ENCODE measurements around the gene ACBD3.
A peak's percentile ranks its signal among the peaks of the same experiment; 100 is the strongest.

The ACBD3 gene

GRCh38 chr1:226186124-226187018 lies at the start of gene ACBD3:
Gene ACBD3 (minus strand): TSS chr1:226186741. CDS start chr1:226186675, 66 bp downstream.
- Histone ChIP-seq H3K27ac (ENCODE audit: low read length) (peak within 1 kb of the TSS; percentile 27), H3K9ac (ENCODE audit: low read depth, low read length) (peak within 1 kb of the TSS; percentile 93)

DNA sequence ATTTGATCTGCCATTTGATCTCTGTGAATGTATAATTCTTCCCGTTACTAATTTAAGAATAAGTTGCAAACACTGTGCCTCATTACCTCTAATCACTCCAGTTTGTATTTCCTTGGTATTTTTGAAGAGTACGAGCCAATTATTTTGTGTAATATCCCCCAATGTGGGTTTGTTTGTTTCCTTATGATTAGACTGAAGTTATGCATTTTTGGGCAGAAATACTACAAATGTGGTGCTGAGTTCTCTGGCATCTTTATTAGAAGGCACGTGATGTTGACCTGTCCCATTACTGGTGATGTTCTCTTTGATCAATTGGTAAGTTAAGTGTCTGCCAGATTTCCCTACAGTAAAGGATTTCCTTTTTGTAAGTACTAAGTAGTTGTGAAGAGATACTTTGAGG lies 47.3 kb upstream of the ACBD3 start:
- Histone ChIP-seq H3K27me3 (ENCODE audit: insufficient read depth, low read length) (no peaks in the 10 kb centered on the region), H3K9me3 (ENCODE audit: insufficient read depth, low read depth, low read length) (no peaks in the 10 kb centered on the region), H3K4me1 (ENCODE audit: insufficient read depth, low read length) (no peaks in the 10 kb centered on the region), H3K4me3 (ENCODE audit: low read length) (no peak overlapping the region), H3K9ac (ENCODE audit: low read depth, low read length) (no peak overlapping the region), H3K36me3 (ENCODE audit: insufficient read depth, low read depth, low read length) (peaks cover 56% of the 10 kb centered on the region), H3K27ac (ENCODE audit: low read length) (no peak overlapping the region)

More at GRCh38 chr1:226186124-226187018, at the start of gene ACBD3:
- Histone ChIP-seq H3K27me3 (ENCODE audit: insufficient read depth, low read length) (no peaks in the 10 kb centered on the region), H3K4me1 (ENCODE audit: insufficient read depth, low read length) (peaks cover 6% of the 10 kb centered on the region; the same call in 1 of the 2 replicates), H3K9me3 (ENCODE audit: insufficient read depth, low read depth, low read length) (no peaks in the 10 kb centered on the region), H3K4me3 (ENCODE audit: low read length) (peak within 1 kb of the TSS; percentile 96), H3K36me3 (ENCODE audit: insufficient read depth, low read depth, low read length) (peaks cover 9% of the 10 kb centered on the region; the same call in 1 of the 2 replicates)

GRCh38 chr1:226233293-226233692 lies 46.8 kb upstream of the ACBD3 start:
- H3K4me3 ChIP-seq (ENCODE audit: low read length) = no peak overlapping the region
- H3K4me1 ChIP-seq (ENCODE audit: insufficient read depth, low read length) = no peaks in the 10 kb centered on the region
- H3K9me3 ChIP-seq (ENCODE audit: insufficient read depth, low read depth, low read length) = no peaks in the 10 kb centered on the region
- H3K27ac ChIP-seq (ENCODE audit: low read length) = no peak overlapping the region
- H3K36me3 ChIP-seq (ENCODE audit: insufficient read depth, low read depth, low read length) = peaks cover 50% of the 10 kb centered on the region
- no peak overlapping the region for H3K9ac ChIP-seq (ENCODE audit: low read depth, low read length)
- no peaks in the 10 kb centered on the region for H3K27me3 ChIP-seq (ENCODE audit: insufficient read depth, low read length)

DNA sequence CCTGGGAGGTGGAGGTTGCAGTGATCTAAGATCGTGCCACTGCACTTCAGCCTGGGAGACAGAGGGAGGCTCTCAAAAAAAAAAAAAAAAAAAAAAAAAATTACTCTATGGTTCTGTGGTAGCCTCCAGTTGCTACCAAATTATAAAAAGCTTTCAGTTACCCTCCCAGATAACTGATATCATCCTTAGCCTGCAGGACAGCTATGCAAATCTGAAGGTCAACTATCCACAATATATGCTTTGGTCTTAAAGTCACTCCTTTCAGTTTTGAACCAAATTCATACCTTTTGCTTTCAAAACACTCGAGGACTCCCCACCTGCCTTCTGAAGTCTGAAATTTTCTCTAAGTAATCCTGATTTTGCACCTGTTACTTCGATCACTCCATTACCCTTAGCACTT lies 40.1 kb upstream of the ACBD3 start:
- Histone ChIP-seq H3K27me3 (ENCODE audit: insufficient read depth, low read length) (peaks cover 42% of the 10 kb centered on the region), H3K4me3 (ENCODE audit: low read length) (no peak overlapping the region), H3K36me3 (ENCODE audit: insufficient read depth, low read depth, low read length) (peaks cover 9% of the 10 kb centered on the region), H3K9ac (ENCODE audit: low read depth, low read length) (no peak overlapping the region), H3K4me1 (ENCODE audit: insufficient read depth, low read length) (peaks cover 4% of the 10 kb centered on the region; the same call in 1 of the 2 replicates), H3K27ac (ENCODE audit: low read length) (no peak overlapping the region), H3K9me3 (ENCODE audit: insufficient read depth, low read depth, low read length) (no peaks in the 10 kb centered on the region)

DNA sequence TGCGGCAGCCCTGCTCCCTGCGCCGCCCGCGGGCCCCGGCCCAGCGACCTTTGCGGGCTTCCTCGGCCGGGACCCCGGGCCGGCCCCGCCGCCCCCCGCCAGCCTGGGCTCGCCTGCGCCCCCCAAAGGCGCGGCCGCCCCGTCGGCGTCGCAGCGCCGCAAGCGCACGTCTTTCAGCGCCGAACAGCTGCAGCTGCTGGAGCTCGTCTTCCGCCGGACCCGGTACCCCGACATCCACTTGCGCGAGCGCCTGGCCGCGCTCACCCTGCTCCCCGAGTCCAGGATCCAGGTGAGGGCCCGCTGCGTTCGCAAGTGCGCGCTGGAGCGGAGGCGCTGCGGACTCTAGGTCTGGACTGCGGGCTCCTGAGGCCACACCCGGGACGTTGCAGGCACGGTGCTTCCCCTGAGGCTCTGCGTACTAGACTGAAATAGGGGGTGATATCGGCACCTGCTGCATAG lies 37.3 kb upstream of the ACBD3 start:
- Histone ChIP-seq H3K9ac (ENCODE audit: low read depth, low read length) (peak overlapping the region; percentile 61), H3K4me1 (ENCODE audit: insufficient read depth, low read length) (peaks cover 17% of the 10 kb centered on the region; the same call in 1 of the 2 replicates), H3K4me3 (ENCODE audit: low read length) (peak overlapping the region; percentile 80), H3K36me3 (ENCODE audit: insufficient read depth, low read depth, low read length) (no peaks in the 10 kb centered on the region), H3K27me3 (ENCODE audit: insufficient read depth, low read length) (peaks cover 42% of the 10 kb centered on the region), H3K9me3 (ENCODE audit: insufficient read depth, low read depth, low read length) (no peaks in the 10 kb centered on the region), H3K27ac (ENCODE audit: low read length) (no peak overlapping the region)

DNA sequence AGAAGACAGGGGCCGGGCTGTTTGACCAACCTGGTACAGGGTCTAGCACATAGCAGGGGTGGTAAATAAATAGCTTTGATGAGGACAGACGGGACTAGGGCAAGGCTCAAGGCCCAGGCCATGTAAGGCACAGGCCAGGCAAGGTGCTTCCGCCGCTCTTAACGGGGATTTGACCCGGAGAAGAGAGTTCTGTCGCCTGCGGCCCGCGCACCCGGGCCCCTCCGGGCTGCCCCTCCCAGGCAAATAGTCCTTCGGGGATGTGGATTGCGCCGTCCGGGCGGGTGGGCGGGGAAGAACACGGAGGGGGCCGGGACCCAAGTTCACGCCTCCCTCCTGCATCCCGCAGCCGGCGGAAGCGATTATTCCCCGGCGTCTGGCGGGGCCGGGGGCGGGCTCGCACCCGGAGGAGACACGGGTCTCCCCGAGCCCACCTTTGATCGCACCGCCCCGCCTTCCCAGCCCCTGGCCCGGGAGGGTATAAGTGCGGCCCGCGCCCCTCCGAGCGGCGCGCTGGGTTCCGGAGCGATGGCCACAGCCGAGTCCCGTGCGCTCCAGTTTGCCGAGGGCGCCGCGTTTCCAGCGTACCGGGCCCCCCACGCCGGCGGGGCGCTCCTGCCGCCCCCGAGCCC lies 36.7 kb upstream of the ACBD3 start, which contains the start of gene MIXL1:
MIXL1 (plus strand) TSS at position 508 of the 629 bp plus-strand sequence; CDS start at position 526, 18 bp downstream.
- H3K27ac ChIP-seq (ENCODE audit: low read length) = no peak within 1 kb of the TSS

DNA sequence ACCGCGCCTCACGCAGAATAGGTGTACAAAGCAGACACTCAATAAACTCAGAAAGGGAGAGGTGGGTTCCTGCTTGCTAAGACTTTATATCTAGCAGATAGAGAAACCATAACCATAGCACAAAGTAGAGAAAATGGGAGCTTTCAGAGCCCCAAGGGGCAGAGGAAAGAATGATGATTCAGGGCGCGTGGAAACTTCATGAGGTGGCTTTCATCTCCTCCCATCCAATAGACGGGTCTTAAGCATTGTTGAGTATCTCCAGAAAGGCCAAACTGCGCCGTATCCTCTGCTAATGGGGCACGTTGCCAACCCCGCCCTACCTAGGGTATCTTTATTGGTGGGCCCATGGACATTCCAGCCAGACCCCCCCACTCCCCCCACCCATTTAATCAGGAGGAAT lies 36.1 kb upstream of the ACBD3 start:
- Histone ChIP-seq H3K27ac (ENCODE audit: low read length) (no peak overlapping the region), H3K27me3 (ENCODE audit: insufficient read depth, low read length) (peaks cover 42% of the 10 kb centered on the region), H3K36me3 (ENCODE audit: insufficient read depth, low read depth, low read length) (no peaks in the 10 kb centered on the region), H3K4me1 (ENCODE audit: insufficient read depth, low read length) (peaks cover 17% of the 10 kb centered on the region; the same call in 1 of the 2 replicates), H3K9ac (ENCODE audit: low read depth, low read length) (no peak overlapping the region), H3K9me3 (ENCODE audit: insufficient read depth, low read depth, low read length) (no peaks in the 10 kb centered on the region), H3K4me3 (ENCODE audit: low read length) (no peak overlapping the region)

More for the DNA sequence above, 36.7 kb upstream of the ACBD3 start, which contains the start of gene MIXL1:
- Histone ChIP-seq H3K4me1 (ENCODE audit: insufficient read depth, low read length) (peaks cover 17% of the 10 kb centered on the region; the same call in 1 of the 2 replicates), H3K9me3 (ENCODE audit: insufficient read depth, low read depth, low read length) (no peaks in the 10 kb centered on the region), H3K4me3 (ENCODE audit: low read length) (peak within 1 kb of the TSS; percentile 80), H3K36me3 (ENCODE audit: insufficient read depth, low read depth, low read length) (no peaks in the 10 kb centered on the region), H3K27me3 (ENCODE audit: insufficient read depth, low read length) (peaks cover 42% of the 10 kb centered on the region), H3K9ac (ENCODE audit: low read depth, low read length) (peak within 1 kb of the TSS; percentile 61)

DNA sequence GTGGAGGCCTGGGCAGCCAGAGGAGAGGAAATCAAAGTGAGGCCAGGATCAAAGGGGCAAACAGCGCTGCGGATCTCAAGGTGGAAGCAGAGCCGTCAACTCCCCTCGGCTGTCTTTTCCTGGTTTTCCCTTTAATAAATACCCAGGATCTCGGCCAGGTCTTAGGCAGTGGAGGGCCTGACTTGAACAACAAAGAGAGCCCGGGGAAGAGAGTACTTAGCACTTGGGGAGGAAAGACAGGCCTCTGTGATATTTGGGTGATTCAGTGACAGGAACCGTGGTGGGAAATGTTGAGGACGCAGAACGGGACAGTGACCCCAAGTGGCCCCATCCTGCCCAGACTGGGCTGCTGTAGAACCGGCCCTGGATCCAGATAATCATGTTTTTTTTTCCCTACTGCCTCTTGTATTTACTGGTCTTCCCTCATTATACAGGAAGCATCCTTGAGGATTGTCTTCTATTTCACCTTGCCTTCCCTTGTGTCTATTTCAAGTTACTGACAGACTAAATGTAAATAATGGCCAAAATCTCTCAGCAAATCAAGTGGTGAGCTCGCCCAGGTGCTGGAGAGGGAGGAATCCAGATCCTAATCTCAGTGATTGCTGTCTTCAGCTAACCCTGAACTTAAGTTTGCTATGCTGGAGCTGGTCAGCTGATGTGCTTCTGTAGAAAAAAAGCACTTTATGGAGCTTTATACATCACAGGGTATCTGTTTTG lies 34.1 kb upstream of the ACBD3 start:
- Histone ChIP-seq H3K4me1 (ENCODE audit: insufficient read depth, low read length) (peaks cover 17% of the 10 kb centered on the region; the same call in 1 of the 2 replicates), H3K27ac (ENCODE audit: low read length) (no peak overlapping the region), H3K27me3 (ENCODE audit: insufficient read depth, low read length) (peaks cover 35% of the 10 kb centered on the region), H3K4me3 (ENCODE audit: low read length) (no peak overlapping the region), H3K9ac (ENCODE audit: low read depth, low read length) (0 out of 2 replicates have a peak overlapping the region, but pooled peaks have one; percentile 18), H3K36me3 (ENCODE audit: insufficient read depth, low read depth, low read length) (no peaks in the 10 kb centered on the region), H3K9me3 (ENCODE audit: insufficient read depth, low read depth, low read length) (no peaks in the 10 kb centered on the region)

- Histone ChIP-seq H3K9me3 (ENCODE audit: insufficient read depth, low read depth, low read length) (no peaks in the 10 kb centered on the region), H3K9ac (ENCODE audit: low read depth, low read length) (no peak overlapping the region), H3K4me3 (ENCODE audit: low read length) (no peak overlapping the region), H3K27ac (ENCODE audit: low read length) (no peak overlapping the region), H3K36me3 (ENCODE audit: insufficient read depth, low read depth, low read length) (no peaks in the 10 kb centered on the region), H3K27me3 (ENCODE audit: insufficient read depth, low read length) (peaks cover 4% of the 10 kb centered on the region), H3K4me1 (ENCODE audit: insufficient read depth, low read length) (peaks cover 18% of the 10 kb centered on the region; the same call in 1 of the 2 replicates)
These were observed 30.7 kb upstream of the ACBD3 start for GRCh38 chr1:226217273-226217672.

DNA sequence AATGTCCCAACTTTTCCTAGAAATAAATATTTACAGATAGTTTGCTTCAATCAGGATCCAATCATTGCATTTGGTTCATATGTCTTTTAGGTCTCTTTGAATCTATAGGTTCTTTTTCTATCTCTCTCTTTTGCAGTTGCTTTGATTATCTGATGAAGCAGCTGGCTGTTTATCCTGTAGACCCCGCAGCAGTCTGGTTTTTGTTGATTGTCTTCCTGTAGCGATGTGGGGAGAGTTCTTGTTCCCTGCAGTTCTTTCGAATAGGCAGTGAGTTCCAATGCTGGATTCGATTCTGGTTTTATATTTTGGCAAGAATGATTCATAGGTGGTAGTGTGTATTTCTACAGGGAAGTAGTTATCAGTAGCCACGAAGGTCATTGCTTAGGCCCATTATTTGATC lies 29.5 kb upstream of the ACBD3 start:
- Histone ChIP-seq H3K27me3 (ENCODE audit: insufficient read depth, low read length) (no peaks in the 10 kb centered on the region), H3K9ac (ENCODE audit: low read depth, low read length) (no peak overlapping the region), H3K27ac (ENCODE audit: low read length) (no peak overlapping the region), H3K4me1 (ENCODE audit: insufficient read depth, low read length) (peaks cover 20% of the 10 kb centered on the region), H3K36me3 (ENCODE audit: insufficient read depth, low read depth, low read length) (no peaks in the 10 kb centered on the region), H3K9me3 (ENCODE audit: insufficient read depth, low read depth, low read length) (no peaks in the 10 kb centered on the region), H3K4me3 (ENCODE audit: low read length) (no peak overlapping the region)

DNA sequence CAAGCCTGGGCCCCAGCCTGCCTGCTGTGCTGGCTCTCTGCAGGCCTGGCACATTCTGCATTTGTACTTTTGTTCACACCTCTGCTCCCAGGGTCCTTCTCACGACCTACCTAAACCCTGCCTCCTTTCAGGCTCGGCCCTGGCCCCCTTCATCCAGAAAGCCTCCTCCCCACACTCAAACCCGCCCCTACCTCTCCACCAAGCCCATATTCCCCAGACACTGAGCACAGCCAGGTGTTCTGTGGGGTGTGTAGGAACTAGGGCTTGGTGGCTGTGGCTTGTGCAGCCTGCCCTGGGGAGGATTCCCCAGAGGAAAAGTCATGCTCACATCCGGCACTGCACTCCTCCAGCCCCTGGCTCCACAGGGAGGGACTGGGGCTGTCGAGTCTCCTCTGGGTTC lies 28.7 kb upstream of the ACBD3 start:
- Histone ChIP-seq H3K36me3 (ENCODE audit: insufficient read depth, low read depth, low read length) (no peaks in the 10 kb centered on the region), H3K9me3 (ENCODE audit: insufficient read depth, low read depth, low read length) (no peaks in the 10 kb centered on the region), H3K27me3 (ENCODE audit: insufficient read depth, low read length) (peaks cover 1% of the 10 kb centered on the region; the same call in 1 of the 2 replicates), H3K9ac (ENCODE audit: low read depth, low read length) (no peak overlapping the region), H3K4me1 (ENCODE audit: insufficient read depth, low read length) (peaks cover 21% of the 10 kb centered on the region), H3K4me3 (ENCODE audit: low read length) (no peak overlapping the region), H3K27ac (ENCODE audit: low read length) (no peak overlapping the region)

All from iPS-20b (cell line).